ENCODE measurements around the gene DAB2IP.

- no peak for TF ChIP-seq POLR2A (IDR thresholded peaks at IDR 0.05)
- no peak for TF ChIP-seq POLR2AphosphoS5 (IDR thresholded peaks at IDR 0.05)
- TF ChIP-seq CTCF (IDR thresholded peaks at IDR 0.05) = no peak
Measured at GRCh38 chr9:121807823-121808278, 156.4 kb downstream of the DAB2IP start.

Measured in stomach (tissue), 4 donors.